H1 (cell line): ENCODE data around the gene DENND2D. TPM values are rescaled to one million over a fixed set of nuclear protein-coding genes. Genes with fewer than 3 reads are reported as not detected.

ENCODE experiments used
- CREB1 ChIP-seq: IDR thresholded peaks from 2 replicates; pipeline ENCODE4 v1.6.1; 2012; ENCODE audit warnings: inconsistent platforms
- CTBP2 ChIP-seq: IDR thresholded peaks from 2 replicates; pipeline ENCODE4 v1.7.0; 2011; ENCODE audit warnings: borderline replicate concordance, mild to moderate bottlenecking, moderate library complexity, mixed read lengths, low read length; ENCODE audit not compliant: insufficient read depth, insufficient read length
- KDM1A ChIP-seq: fragments of 200-600, 300-600 bp; sonication (generic); IDR thresholded peaks from 2 replicates; pipeline ENCODE4 v1.7.1; 2016; ENCODE audit warnings: mild to moderate bottlenecking, low read length, borderline replicate concordance
- KDM4A ChIP-seq: IDR thresholded peaks from one replicate; pipeline ENCODE4 v1.7.1; 2012; ENCODE audit warnings: low read depth, mild to moderate bottlenecking, moderate library complexity, low read length, inconsistent platforms; ENCODE audit not compliant: severe bottlenecking
- RAD21 ChIP-seq, 2 experiments: IDR thresholded peaks in 1 of 2; conservative IDR thresholded peaks in 1 of 2; 2 replicates each; pipeline ENCODE4 v1.6.1; 2011; ENCODE audit warnings: low read depth in 2 of 2, low read length in 2 of 2, improper control_type of control experiment in 1 of 2, inconsistent platforms in 1 of 2, mild to moderate bottlenecking in 1 of 2, moderate library complexity in 1 of 2
- RBBP5 ChIP-seq: IDR thresholded peaks from 2 replicates; pipeline ENCODE4 v1.7.1; 2012; ENCODE audit warnings: low read depth, mild to moderate bottlenecking, inconsistent platforms, low read length, moderate library complexity, borderline replicate concordance
- SIRT6 ChIP-seq: IDR thresholded peaks from one replicate; pipeline ENCODE4 v1.7.1; 2012; ENCODE audit warnings: low read length, inconsistent platforms
- SIX5 ChIP-seq: IDR thresholded peaks from 2 replicates; pipeline ENCODE4 v1.6.1; 2011; ENCODE audit warnings: mild to moderate bottlenecking, low read depth, low read length
- SP2 ChIP-seq: IDR thresholded peaks from 2 replicates; pipeline ENCODE4 v1.6.1; 2012; ENCODE audit warnings: mild to moderate bottlenecking, low read length, inconsistent platforms
- SUZ12 ChIP-seq: fragments of 200-600 bp; sonication (generic); IDR thresholded peaks from 2 replicates; pipeline ENCODE4 v1.6.1; 2012; ENCODE audit warnings: mild to moderate bottlenecking, inconsistent platforms, low read length, moderate library complexity, mixed read lengths
- polyA plus RNA-seq, 7 experiments: library from polyadenylated mRNA; depleted of rRNA in 3 of 7; stranded (reverse) in 5 of 7; unstranded in 2 of 7; fragments of >200 nt in 5 of 7; fragments of 200-250 nt in 2 of 7; gene quantifications; 1 replicate in 5 of 7; 2 replicates in 1 of 7; 4 replicates in 1 of 7; pipeline versions ENCODE4 v1.2.1 to v1.2.3, GENCODE V29; 2011 to 2013; ENCODE audit warnings: missing spikeins in 2 of 7, mixed read lengths in 2 of 7
- total RNA-seq: library from RNA; stranded (reverse); fragmentation: NEBNext Ultra II Directional; extraction: Animal tissue kit (Norgen Biotek cat#: 25700); gene quantifications from 2 replicates; pipeline ENCODE4 v1.2.1, GENCODE V29; 2021
- TF ChIP-seq, protein P1 (sequence below): fragments of 300-600 bp; sonication (generic); IDR thresholded peaks from 2 replicates; pipeline ENCODE4 v1.7.1; 2012; ENCODE audit warnings: low read length, moderate library complexity, mild to moderate bottlenecking, inconsistent platforms; ENCODE audit not compliant: insufficient replicate concordance

The DENND2D gene
- total and polyA plus RNA-seq, 2 of the 8 experiments (the other 6 are each of a cell fraction or from before 2014, with no cell fraction given), result 0.58 to 1.6 TPM

DNA sequence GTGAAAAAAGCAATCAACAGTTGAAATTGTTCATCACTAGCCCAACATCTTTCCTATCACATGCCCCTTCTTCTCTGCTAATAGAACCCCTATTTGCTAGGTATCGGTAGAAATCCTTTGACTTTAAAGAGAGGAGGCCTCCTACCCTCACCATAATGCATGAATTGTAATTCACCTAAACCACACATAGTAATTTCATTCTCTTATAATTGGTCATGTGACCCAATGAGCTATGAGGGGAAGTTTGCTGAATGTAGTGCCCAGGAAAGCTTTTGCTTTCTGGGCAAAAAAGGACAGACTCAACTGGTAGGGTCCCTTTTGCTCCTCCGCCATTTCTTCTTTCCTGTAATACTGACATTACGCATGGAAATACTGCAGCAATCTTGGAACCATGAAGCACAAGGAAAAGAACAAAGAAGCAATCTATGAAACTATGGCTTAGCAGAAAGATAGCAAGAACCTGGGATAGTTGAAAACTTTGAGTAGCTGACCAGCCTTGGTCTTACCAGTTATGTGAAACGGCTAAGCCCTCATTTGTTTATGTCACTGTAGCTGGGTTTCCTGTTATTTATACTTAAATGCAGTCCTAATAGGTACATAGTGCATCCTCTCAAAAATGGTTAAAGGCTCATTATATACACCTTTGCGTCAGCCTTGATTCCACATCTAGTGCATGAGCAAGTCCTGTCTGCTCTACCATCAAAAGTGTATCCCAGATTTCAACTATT is 16.9 kb upstream of the DENND2D start (continued):
- TF ChIP-seq, protein P1, sequence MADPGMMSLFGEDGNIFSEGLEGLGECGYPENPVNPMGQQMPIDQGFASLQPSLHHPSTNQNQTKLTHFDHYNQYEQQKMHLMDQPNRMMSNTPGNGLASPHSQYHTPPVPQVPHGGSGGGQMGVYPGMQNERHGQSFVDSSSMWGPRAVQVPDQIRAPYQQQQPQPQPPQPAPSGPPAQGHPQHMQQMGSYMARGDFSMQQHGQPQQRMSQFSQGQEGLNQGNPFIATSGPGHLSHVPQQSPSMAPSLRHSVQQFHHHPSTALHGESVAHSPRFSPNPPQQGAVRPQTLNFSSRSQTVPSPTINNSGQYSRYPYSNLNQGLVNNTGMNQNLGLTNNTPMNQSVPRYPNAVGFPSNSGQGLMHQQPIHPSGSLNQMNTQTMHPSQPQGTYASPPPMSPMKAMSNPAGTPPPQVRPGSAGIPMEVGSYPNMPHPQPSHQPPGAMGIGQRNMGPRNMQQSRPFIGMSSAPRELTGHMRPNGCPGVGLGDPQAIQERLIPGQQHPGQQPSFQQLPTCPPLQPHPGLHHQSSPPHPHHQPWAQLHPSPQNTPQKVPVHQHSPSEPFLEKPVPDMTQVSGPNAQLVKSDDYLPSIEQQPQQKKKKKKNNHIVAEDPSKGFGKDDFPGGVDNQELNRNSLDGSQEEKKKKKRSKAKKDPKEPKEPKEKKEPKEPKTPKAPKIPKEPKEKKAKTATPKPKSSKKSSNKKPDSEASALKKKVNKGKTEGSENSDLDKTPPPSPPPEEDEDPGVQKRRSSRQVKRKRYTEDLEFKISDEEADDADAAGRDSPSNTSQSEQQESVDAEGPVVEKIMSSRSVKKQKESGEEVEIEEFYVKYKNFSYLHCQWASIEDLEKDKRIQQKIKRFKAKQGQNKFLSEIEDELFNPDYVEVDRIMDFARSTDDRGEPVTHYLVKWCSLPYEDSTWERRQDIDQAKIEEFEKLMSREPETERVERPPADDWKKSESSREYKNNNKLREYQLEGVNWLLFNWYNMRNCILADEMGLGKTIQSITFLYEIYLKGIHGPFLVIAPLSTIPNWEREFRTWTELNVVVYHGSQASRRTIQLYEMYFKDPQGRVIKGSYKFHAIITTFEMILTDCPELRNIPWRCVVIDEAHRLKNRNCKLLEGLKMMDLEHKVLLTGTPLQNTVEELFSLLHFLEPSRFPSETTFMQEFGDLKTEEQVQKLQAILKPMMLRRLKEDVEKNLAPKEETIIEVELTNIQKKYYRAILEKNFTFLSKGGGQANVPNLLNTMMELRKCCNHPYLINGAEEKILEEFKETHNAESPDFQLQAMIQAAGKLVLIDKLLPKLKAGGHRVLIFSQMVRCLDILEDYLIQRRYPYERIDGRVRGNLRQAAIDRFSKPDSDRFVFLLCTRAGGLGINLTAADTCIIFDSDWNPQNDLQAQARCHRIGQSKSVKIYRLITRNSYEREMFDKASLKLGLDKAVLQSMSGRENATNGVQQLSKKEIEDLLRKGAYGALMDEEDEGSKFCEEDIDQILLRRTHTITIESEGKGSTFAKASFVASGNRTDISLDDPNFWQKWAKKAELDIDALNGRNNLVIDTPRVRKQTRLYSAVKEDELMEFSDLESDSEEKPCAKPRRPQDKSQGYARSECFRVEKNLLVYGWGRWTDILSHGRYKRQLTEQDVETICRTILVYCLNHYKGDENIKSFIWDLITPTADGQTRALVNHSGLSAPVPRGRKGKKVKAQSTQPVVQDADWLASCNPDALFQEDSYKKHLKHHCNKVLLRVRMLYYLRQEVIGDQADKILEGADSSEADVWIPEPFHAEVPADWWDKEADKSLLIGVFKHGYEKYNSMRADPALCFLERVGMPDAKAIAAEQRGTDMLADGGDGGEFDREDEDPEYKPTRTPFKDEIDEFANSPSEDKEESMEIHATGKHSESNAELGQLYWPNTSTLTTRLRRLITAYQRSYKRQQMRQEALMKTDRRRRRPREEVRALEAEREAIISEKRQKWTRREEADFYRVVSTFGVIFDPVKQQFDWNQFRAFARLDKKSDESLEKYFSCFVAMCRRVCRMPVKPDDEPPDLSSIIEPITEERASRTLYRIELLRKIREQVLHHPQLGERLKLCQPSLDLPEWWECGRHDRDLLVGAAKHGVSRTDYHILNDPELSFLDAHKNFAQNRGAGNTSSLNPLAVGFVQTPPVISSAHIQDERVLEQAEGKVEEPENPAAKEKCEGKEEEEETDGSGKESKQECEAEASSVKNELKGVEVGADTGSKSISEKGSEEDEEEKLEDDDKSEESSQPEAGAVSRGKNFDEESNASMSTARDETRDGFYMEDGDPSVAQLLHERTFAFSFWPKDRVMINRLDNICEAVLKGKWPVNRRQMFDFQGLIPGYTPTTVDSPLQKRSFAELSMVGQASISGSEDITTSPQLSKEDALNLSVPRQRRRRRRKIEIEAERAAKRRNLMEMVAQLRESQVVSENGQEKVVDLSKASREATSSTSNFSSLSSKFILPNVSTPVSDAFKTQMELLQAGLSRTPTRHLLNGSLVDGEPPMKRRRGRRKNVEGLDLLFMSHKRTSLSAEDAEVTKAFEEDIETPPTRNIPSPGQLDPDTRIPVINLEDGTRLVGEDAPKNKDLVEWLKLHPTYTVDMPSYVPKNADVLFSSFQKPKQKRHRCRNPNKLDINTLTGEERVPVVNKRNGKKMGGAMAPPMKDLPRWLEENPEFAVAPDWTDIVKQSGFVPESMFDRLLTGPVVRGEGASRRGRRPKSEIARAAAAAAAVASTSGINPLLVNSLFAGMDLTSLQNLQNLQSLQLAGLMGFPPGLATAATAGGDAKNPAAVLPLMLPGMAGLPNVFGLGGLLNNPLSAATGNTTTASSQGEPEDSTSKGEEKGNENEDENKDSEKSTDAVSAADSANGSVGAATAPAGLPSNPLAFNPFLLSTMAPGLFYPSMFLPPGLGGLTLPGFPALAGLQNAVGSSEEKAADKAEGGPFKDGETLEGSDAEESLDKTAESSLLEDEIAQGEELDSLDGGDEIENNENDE, result no peak
- TF ChIP-seq RBBP5 (no peak), KDM1A (no peak), KDM4A (no peak), SUZ12 (no peak), RAD21 (IDR thresholded peaks at IDR 0.05 in 1 of 2, conservative IDR thresholded peaks at IDR 0.05 in 1 of 2; ENCODE audit: low read depth in 2 of 2, low read length in 2 of 2) (no peak), CTBP2 (no peak), SP2 (no peak), CREB1 (no peak), SIRT6 (no peak), SIX5 (no peak)
